HFFc6 (cell line): ENCODE results near the gene ANKRD10. TPM values are rescaled to one million over a fixed set of nuclear protein-coding genes. Genes with fewer than 3 reads are reported as not detected.
A peak's percentile ranks its signal among the peaks of the same experiment; 100 is the strongest.

Source experiments
- DNase-seq: peaks from one replicate; pipeline ENCODE4 v3.0.0-alpha.2; 2018
- H3K27ac Mint-ChIP-seq: 2 replicates; pipeline ENCODE4 v1.8.0; 2020; ENCODE audit warnings: mild to moderate bottlenecking, mixed read lengths
- H3K27me3 Mint-ChIP-seq: 2 replicates; pipeline ENCODE4 v1.8.0; 2021; ENCODE audit warnings: mild to moderate bottlenecking, moderate library complexity, mixed read lengths; ENCODE audit not compliant: insufficient read depth
- H3K36me3 Mint-ChIP-seq: 2 replicates; pipeline ENCODE4 v1.8.0; 2021; ENCODE audit warnings: low read depth, mixed read lengths
- H3K4me1 Mint-ChIP-seq: 2 replicates; pipeline ENCODE4 v1.8.0; 2020; ENCODE audit warnings: low read depth, mixed read lengths
- H3K4me3 Mint-ChIP-seq: 2 replicates; pipeline ENCODE4 v1.8.0; 2020; ENCODE audit warnings: mild to moderate bottlenecking, moderate library complexity, mixed read lengths
- H3K9me3 Mint-ChIP-seq: 2 replicates; pipeline ENCODE4 v1.8.0; 2020; ENCODE audit warnings: mild to moderate bottlenecking, mixed read lengths
- total RNA-seq, 6 experiments: library from RNA; stranded (reverse); fragmentation: NEBNext Ultra II Directional; extraction: Animal tissue kit (Norgen Biotek cat#: 25700); gene quantifications; 2 replicates in 1 of 6; 3 replicates in 5 of 6; pipeline ENCODE4 v1.2.3, GENCODE V29; 2021
- TF ChIP-seq, protein P1 (sequence below): fragments of 200-600 bp; sonication (generic); IDR thresholded peaks from 2 replicates; pipeline ENCODE4 v1.5.0; 2021; ENCODE audit warnings: antibody characterized with exemption, mild to moderate bottlenecking

Gene ANKRD10
- total RNA-seq, 6 experiments from 2014 or later, result 27.1 to 37.2 (median 33.5) TPM

- TF ChIP-seq, protein P1, sequence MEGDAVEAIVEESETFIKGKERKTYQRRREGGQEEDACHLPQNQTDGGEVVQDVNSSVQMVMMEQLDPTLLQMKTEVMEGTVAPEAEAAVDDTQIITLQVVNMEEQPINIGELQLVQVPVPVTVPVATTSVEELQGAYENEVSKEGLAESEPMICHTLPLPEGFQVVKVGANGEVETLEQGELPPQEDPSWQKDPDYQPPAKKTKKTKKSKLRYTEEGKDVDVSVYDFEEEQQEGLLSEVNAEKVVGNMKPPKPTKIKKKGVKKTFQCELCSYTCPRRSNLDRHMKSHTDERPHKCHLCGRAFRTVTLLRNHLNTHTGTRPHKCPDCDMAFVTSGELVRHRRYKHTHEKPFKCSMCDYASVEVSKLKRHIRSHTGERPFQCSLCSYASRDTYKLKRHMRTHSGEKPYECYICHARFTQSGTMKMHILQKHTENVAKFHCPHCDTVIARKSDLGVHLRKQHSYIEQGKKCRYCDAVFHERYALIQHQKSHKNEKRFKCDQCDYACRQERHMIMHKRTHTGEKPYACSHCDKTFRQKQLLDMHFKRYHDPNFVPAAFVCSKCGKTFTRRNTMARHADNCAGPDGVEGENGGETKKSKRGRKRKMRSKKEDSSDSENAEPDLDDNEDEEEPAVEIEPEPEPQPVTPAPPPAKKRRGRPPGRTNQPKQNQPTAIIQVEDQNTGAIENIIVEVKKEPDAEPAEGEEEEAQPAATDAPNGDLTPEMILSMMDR, result no peak
- H3K36me3 Mint-ChIP-seq, result peaks cover 5% of the 10 kb centered on the region; the same call in 1 of the 2 replicates
Measured at GRCh38 chr13:110873639-110874507, 41.0 kb downstream of the ANKRD10 start.

GRCh38 chr13:110872768-110873638 lies 41.9 kb downstream of the ANKRD10 start:
- TF ChIP-seq, protein P1, result no peak
- Mint-ChIP-seq H3K4me1 (peaks cover 31% of the 10 kb centered on the region), H3K4me3 (no peak overlapping the region), H3K36me3 (peaks cover 5% of the 10 kb centered on the region; the same call in 1 of the 2 replicates), H3K27ac (0 out of 2 replicates have a peak overlapping the region, but pooled peaks have one; percentile 99), H3K27me3 (no peaks in the 10 kb centered on the region; the same call in 1 of the 2 replicates), H3K9me3 (no peaks in the 10 kb centered on the region; the same call in 1 of the 2 replicates)
- no peak for DNase-seq

More at GRCh38 chr13:110873639-110874507, 41.0 kb downstream of the ANKRD10 start:
- Mint-ChIP-seq H3K4me3 (no peak overlapping the region), H3K27ac (no peak overlapping the region), H3K9me3 (no peaks in the 10 kb centered on the region; the same call in 1 of the 2 replicates), H3K27me3 (no peaks in the 10 kb centered on the region; the same call in 1 of the 2 replicates), H3K4me1 (peaks cover 31% of the 10 kb centered on the region)
- DNase-seq, result no peak

DNA sequence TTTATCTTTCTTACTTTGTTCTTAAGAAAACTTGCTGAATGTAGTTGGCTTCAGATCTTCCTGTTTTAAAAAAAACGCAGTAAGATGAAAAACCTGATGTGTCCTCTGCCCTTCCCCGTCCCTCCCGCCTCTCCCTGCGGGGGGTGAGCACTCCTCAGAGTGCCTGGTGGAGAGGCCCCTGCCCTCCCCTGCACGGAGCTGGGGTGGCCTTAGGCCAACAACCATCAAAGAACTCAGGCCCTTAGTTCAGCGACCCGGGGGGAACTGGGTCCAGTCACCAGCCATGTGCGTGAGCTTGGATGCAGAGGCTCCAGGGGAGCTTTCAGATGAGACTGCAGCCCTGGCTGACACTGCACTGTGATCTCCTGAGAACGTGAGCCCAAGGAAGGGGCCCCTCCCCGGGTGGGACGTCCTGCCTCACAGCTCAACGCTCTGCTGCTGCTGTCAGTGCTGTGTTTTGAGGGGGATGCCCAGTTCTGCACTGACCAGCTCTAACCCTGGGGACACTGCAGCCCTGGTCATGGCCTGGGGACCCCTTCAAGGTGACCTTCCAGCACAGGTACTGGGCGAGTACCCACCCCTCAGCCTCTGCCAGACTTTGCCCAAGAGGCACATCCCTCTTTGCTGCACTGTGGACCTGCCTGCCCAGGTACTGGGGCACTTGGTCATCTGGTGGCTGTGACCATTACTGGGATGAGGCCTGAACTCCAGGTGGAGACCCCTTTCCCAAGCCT lies 42.7 kb downstream of the ANKRD10 start:
- Mint-ChIP-seq H3K4me1 (peaks cover 27% of the 10 kb centered on the region), H3K27me3 (no peaks in the 10 kb centered on the region; the same call in 1 of the 2 replicates), H3K4me3 (peak overlapping the region; percentile 88; the same call in 1 of the 2 replicates), H3K36me3 (peaks cover 5% of the 10 kb centered on the region; the same call in 1 of the 2 replicates), H3K9me3 (no peaks in the 10 kb centered on the region; the same call in 1 of the 2 replicates), H3K27ac (peak overlapping the region; percentile 99)
- TF ChIP-seq, protein P1, result no peak
- no peak for DNase-seq

- Mint-ChIP-seq H3K4me3 (peak overlapping the region; percentile 88), H3K36me3 (peaks cover 5% of the 10 kb centered on the region; the same call in 1 of the 2 replicates), H3K9me3 (no peaks in the 10 kb centered on the region; the same call in 1 of the 2 replicates), H3K4me1 (peaks cover 27% of the 10 kb centered on the region), H3K27ac (peak overlapping the region; percentile 99), H3K27me3 (peaks cover 3% of the 10 kb centered on the region)
- TF ChIP-seq, protein P1, result peak; percentile 56
- DNase-seq, result peak; percentile 100
Measured at GRCh38 chr13:110869805-110870706, 44.8 kb downstream of the ANKRD10 start.
